PC-9 (cell line): ENCODE results near the gene TP53BP1. TPM values are rescaled to one million over a fixed set of nuclear protein-coding genes. Genes with fewer than 3 reads are reported as not detected.

Experiments
- BruUV-seq: library from RNA; stranded (reverse); fragments of 400-500 nt; replicated peaks from 2 replicates; lab custom pipeline; 2021; lab: Mats Ljungman, UMichigan
- CTCF ChIA-PET: fragments of 300-600 bp; sonication (Branson Sonifier 250); formaldehyde crosslinking; loops from one replicate; lab custom pipeline; 2022; ENCODE audit warnings: antibody characterized with exemption; lab: Charles Lee
- POLR2A ChIA-PET: fragments of 300-600 bp; sonication (Branson Sonifier 250); formaldehyde crosslinking; loops from one replicate; lab custom pipeline; 2022; ENCODE audit warnings: antibody characterized with exemption; ENCODE audit not compliant: unreplicated experiment; lab: Charles Lee
- DNase-seq, 2 experiments: peaks; one replicate each; pipeline versions ENCODE4 v3.0.0 to v3.0.0-alpha.2; 2015 to 2022; ENCODE audit warnings: mixed read lengths in 1 of 2
- H2AFZ ChIP-seq: fragments of 200-600 bp; sonication (generic); 2 replicates; pipeline ENCODE4 v1.8.1; 2017; ENCODE audit warnings: antibody characterized with exemption
- H3F3A ChIP-seq: fragments of 200-600 bp; sonication (generic); 2 replicates; pipeline ENCODE4 v1.8.1; 2017; ENCODE audit warnings: antibody characterized with exemption, mild to moderate bottlenecking, low read depth; ENCODE audit not compliant: insufficient read depth
- H3K27ac ChIP-seq: fragments of 200-600 bp; sonication (generic); 2 replicates; pipeline ENCODE4 v1.6.1; 2016; ENCODE audit warnings: mixed run types
- H3K27me3 ChIP-seq: fragments of 200-600 bp; sonication (generic); 2 replicates; pipeline ENCODE4 v1.6.1; 2016; ENCODE audit warnings: low read depth, mixed run types; ENCODE audit not compliant: insufficient read depth
- H3K36me3 ChIP-seq: fragments of 200-600 bp; sonication (generic); 2 replicates; pipeline ENCODE4 v1.6.1; 2016; ENCODE audit warnings: low read depth, mixed run types
- H3K4me1 ChIP-seq: fragments of 200-600 bp; sonication (generic); replicated peaks from 2 replicates; pipeline ENCODE4 v1.6.1; 2016; ENCODE audit warnings: mixed run types; ENCODE audit not compliant: insufficient read depth
- H3K4me2 ChIP-seq: fragments of 200-600 bp; sonication (generic); 2 replicates; pipeline ENCODE4 v1.6.1; 2017; ENCODE audit warnings: mixed run types
- H3K4me3 ChIP-seq: fragments of 200-600 bp; sonication (generic); 2 replicates; pipeline ENCODE4 v1.6.1; 2016; ENCODE audit warnings: mixed run types
- H3K79me2 ChIP-seq: fragments of 200-600 bp; sonication (generic); 2 replicates; pipeline ENCODE4 v1.6.1; 2017; ENCODE audit warnings: low read depth, mixed run types
- H3K9me2 ChIP-seq: fragments of 200-600 bp; sonication (generic); 2 replicates; pipeline ENCODE4 v1.8.1; 2017; ENCODE audit warnings: mild to moderate bottlenecking; ENCODE audit not compliant: insufficient read depth
- H3K9me3 ChIP-seq: fragments of 200-600 bp; sonication (generic); 2 replicates; pipeline ENCODE4 v1.8.1; 2016; ENCODE audit warnings: low read depth; ENCODE audit not compliant: insufficient read depth
- H4K20me1 ChIP-seq: fragments of 200-600 bp; sonication (generic); 2 replicates; pipeline ENCODE4 v1.8.1; 2017; ENCODE audit not compliant: insufficient read depth
- EZH2 ChIP-seq: fragments of 200-600 bp; sonication (generic); IDR thresholded peaks from 2 replicates; pipeline ENCODE4 v1.8.0; 2017; ENCODE audit warnings: antibody characterized with exemption, low read depth
- intact Hi-C: fragments of 100-400 bp; cut with micrococcal nuclease; formaldehyde crosslinking; loops from one replicate; pipeline ENCODE4 v1.10.0; 2022; ENCODE audit not compliant: unreplicated experiment
- total RNA-seq: library from RNA; stranded (reverse); gene quantifications from 2 replicates; pipeline ENCODE4 v1.2.3, GENCODE V29; 2021
- TF ChIP-seq, protein P1 (sequence below): fragments of 200-600 bp; sonication (generic); conservative IDR thresholded peaks from 2 replicates; pipeline ENCODE4 v1.6.1; 2017; ENCODE audit warnings: mixed run types, antibody characterized with exemption, mild to moderate bottlenecking, moderate library complexity

The TP53BP1 gene
- total RNA-seq, 1 experiment from 2014 or later = 66.8 TPM

DNA sequence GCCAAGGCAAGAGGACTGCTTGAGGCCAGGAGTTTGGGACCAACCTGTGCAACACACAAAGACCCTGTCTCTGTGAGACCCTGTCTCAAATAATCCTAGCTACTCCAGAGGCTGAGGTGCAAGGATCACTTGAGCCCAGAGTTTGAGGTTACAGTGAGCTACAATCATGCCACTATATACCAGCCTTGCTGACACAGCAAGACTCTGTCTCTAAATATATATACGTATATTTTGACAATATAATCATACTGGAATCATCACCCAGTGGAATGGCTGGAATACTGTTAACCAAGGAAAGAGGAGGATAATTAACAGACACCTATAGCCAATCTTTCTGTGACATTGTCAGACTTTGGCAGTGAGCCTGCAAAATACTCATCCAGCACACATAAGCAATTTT is 15.5 kb upstream of the TP53BP1 start:
- Histone ChIP-seq H3K4me2 (no peak overlapping the region), H4K20me1 (no peaks in the 10 kb centered on the region), H3K27ac (no peak overlapping the region), H3K36me3 (no peaks in the 10 kb centered on the region), H2AFZ (no peak overlapping the region), H3F3A (no peaks in the 10 kb centered on the region; the same call in 1 of the 2 replicates), H3K79me2 (no peaks in the 10 kb centered on the region), H3K9me3 (no peaks in the 10 kb centered on the region), H3K27me3 (no peaks in the 10 kb centered on the region), H3K4me1 (0 out of 2 replicates have a peak, but pooled peaks cover 5% of the 10 kb centered on the region), H3K9me2 (no peaks in the 10 kb centered on the region), H3K4me3 (no peak overlapping the region)
- no TSS peak for BruUV-seq
- CTCF ChIA-PET = no interaction called here
- POLR2A ChIA-PET = no interaction called here
- intact Hi-C loops = no loop called here
- DNase-seq = no peak
- no peak for TF ChIP-seq EZH2
- TF ChIP-seq, protein P1, sequence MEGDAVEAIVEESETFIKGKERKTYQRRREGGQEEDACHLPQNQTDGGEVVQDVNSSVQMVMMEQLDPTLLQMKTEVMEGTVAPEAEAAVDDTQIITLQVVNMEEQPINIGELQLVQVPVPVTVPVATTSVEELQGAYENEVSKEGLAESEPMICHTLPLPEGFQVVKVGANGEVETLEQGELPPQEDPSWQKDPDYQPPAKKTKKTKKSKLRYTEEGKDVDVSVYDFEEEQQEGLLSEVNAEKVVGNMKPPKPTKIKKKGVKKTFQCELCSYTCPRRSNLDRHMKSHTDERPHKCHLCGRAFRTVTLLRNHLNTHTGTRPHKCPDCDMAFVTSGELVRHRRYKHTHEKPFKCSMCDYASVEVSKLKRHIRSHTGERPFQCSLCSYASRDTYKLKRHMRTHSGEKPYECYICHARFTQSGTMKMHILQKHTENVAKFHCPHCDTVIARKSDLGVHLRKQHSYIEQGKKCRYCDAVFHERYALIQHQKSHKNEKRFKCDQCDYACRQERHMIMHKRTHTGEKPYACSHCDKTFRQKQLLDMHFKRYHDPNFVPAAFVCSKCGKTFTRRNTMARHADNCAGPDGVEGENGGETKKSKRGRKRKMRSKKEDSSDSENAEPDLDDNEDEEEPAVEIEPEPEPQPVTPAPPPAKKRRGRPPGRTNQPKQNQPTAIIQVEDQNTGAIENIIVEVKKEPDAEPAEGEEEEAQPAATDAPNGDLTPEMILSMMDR = no peak

DNA sequence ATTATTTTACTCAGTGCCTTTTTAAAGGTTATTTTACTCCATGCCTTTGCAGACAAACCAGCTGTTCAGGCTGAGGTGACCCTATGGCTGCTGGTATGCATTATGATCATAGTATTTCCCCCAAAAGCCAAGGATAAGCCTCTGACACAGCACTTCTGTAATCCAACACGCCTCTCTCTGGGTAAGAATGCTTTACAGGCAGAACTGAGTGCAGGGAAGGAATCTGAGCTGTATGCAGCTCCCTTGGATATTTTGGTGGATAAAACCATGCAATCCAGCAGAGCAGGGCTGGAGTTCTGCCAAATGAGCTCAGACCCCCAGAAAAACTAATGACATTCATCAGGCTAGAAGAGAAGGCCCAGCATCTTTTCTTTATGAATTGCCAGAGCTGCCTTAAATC is 12.8 kb upstream of the TP53BP1 start:
- no peak overlapping the region for H3K27ac ChIP-seq
- no peaks in the 10 kb centered on the region for H3K9me3 ChIP-seq
- H3K4me3 ChIP-seq = no peak overlapping the region
- CTCF ChIA-PET = no interaction called here
- no peaks in the 10 kb centered on the region for H3F3A ChIP-seq
- H3K4me2 ChIP-seq = no peak overlapping the region
- no peak for DNase-seq
- H3K9me2 ChIP-seq = no peaks in the 10 kb centered on the region
- intact Hi-C loops = no loop called here
- no peaks in the 10 kb centered on the region for H3K27me3 ChIP-seq
- no peaks in the 10 kb centered on the region for H3K79me2 ChIP-seq
- no peak for TF ChIP-seq EZH2
- no peaks in the 10 kb centered on the region for H4K20me1 ChIP-seq
- H2AFZ ChIP-seq = no peak overlapping the region
- POLR2A ChIA-PET = interaction anchor here (0.6 to 0.7 kb wide), 4 partner anchors 11 to 125 kb away, joined by 3 to 19 read pairs (median 4); partner anchors contain the start of gene TP53BP1
- no TSS peak for BruUV-seq
- no peaks in the 10 kb centered on the region for H3K4me1 ChIP-seq
- H3K36me3 ChIP-seq = no peaks in the 10 kb centered on the region

- Histone ChIP-seq H3K27ac (no peak overlapping the region), H3K9me2 (no peaks in the 10 kb centered on the region), H3K4me2 (no peak overlapping the region), H3K36me3 (no peaks in the 10 kb centered on the region), H3K4me1 (no peaks in the 10 kb centered on the region), H4K20me1 (no peaks in the 10 kb centered on the region), H3F3A (no peaks in the 10 kb centered on the region), H3K4me3 (no peak overlapping the region), H3K79me2 (no peaks in the 10 kb centered on the region), H3K9me3 (no peaks in the 10 kb centered on the region), H3K27me3 (no peaks in the 10 kb centered on the region), H2AFZ (no peak overlapping the region)
- no TSS peak for BruUV-seq
- CTCF ChIA-PET = interaction anchor here (0.6 kb wide), 1 partner anchor 83 kb away, joined by 3 read pairs; no protein-coding TSS in a partner anchor
- TF ChIP-seq, protein P1 = no peak
- TF ChIP-seq EZH2 = no peak
- DNase-seq = no peak
- intact Hi-C loops = no loop called here
- POLR2A ChIA-PET = no interaction called here
Measured at GRCh38 chr15:43499635-43500034, 6.7 kb upstream of the TP53BP1 start.

DNA sequence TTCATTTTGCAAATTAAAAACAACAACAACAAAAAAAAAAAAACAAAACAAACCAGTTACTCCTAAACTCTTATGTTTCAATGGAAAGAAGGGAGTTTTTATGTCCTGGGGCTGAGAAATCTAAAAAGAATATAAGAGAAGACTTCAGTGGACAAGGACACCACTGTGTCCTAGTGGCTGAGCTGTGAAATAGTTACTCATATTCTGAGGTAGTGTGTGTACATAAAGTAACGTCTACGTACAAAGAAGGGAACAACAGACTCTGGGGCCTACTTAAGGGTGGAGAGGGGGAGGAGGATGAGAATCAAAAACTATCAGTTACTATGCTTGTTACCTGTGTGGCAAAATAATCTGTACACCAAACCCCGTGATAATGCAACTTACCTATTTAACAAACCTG is 6.0 kb upstream of the TP53BP1 start:
- H2AFZ ChIP-seq = no peak overlapping the region
- no peaks in the 10 kb centered on the region for H4K20me1 ChIP-seq
- no peaks in the 10 kb centered on the region for H3K4me1 ChIP-seq
- H3K36me3 ChIP-seq = no peaks in the 10 kb centered on the region
- H3K27ac ChIP-seq = no peak overlapping the region
- POLR2A ChIA-PET = no interaction called here
- no peaks in the 10 kb centered on the region for H3F3A ChIP-seq
- no TSS peak for BruUV-seq
- H3K27me3 ChIP-seq = no peaks in the 10 kb centered on the region
- intact Hi-C loops = no loop called here
- CTCF ChIA-PET = no interaction called here
- no peak for DNase-seq
- no peak overlapping the region for H3K4me3 ChIP-seq
- no peaks in the 10 kb centered on the region for H3K9me2 ChIP-seq
- no peak overlapping the region for H3K4me2 ChIP-seq
- H3K9me3 ChIP-seq = no peaks in the 10 kb centered on the region
- TF ChIP-seq, protein P1 = no peak
- no peak for TF ChIP-seq EZH2
- no peaks in the 10 kb centered on the region for H3K79me2 ChIP-seq
